ENCODE measurements around the gene SLC9B2.
A peak's percentile ranks its signal among the peaks of the same experiment; 100 is the strongest.

The SLC9B2 gene

DNA sequence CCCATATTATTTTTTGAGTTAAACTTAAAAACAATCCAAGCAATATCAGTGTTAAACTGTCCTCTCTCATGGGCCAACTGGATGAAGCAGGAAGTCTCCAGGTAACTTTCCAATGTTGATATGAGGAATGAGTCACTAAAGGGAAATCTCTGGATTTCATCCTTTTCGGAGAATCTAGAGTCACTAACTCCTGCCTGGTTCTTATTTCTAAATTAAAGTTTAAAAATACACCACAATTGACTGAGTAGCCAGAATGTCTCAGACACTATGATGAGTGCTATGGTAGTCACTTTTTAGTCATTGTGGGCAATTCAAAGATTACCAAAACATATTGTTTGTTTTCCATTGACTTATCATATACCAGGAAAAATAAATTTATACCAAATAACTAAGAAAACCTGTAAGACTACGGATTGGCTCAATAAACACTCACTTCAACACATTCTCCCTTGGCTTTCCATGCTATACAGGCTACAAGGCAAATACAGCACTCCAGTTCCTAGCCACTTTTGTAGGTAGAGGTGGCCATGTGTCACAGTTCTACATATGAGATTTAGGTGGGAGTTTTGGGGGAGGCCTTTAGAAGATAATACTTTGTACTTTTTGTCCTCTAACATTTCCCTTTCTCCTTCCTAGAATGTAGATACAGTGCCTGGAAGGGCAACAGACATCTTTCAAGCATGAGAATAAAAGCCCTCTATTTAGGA lies 8.6 kb downstream of the SLC9B2 start:
- Histone ChIP-seq H3K4me3 (no peak overlapping the region), H3K9ac (no peak overlapping the region), H3K4me2 (no peak overlapping the region), H4K20me1 (peaks cover 0 to 39% (median 13%) of the 10 kb centered on the region in 11 experiments; a peak in 7 of 22 replicates), H3K27ac (no peak overlapping the region), H3K4me1 (no peaks in the 10 kb centered on the region), H3K9me3 (replicated peaks in 1 of 11) (peaks cover 0 to 5% (median 0%) of the 10 kb centered on the region in 11 experiments; a peak in 4 of 22 replicates), H3K36me3 (peaks cover 22 to 96% (median 61%) of the 10 kb centered on the region in 11 experiments), H3K27me3 (no peaks in the 10 kb centered on the region)
- TF ChIP-seq Cebpa-rat (IDR thresholded peaks at IDR 0.05) = no peak

GRCh38 chr4:103060453-103061148 lies 16.0 kb downstream of the SLC9B2 start:
- Histone ChIP-seq H3K4me3 (no peak overlapping the region), H3K9ac (no peak overlapping the region), H3K4me1 (no peaks in the 10 kb centered on the region), H3K36me3 (peaks cover 26 to 91% (median 69%) of the 10 kb centered on the region in 11 experiments), H3K27ac (no peak overlapping the region), H3K27me3 (no peaks in the 10 kb centered on the region), H3K4me2 (no peak overlapping the region), H3K9me3 (replicated peaks in 1 of 11) (peaks cover 4 to 15% (median 10%) of the 10 kb centered on the region in 11 experiments; a peak in 18 of 22 replicates), H4K20me1 (no peaks in the 10 kb centered on the region; a peak in 1 of 22 replicates)
- TF ChIP-seq Cebpa-rat (IDR thresholded peaks at IDR 0.05) = no peak

DNA sequence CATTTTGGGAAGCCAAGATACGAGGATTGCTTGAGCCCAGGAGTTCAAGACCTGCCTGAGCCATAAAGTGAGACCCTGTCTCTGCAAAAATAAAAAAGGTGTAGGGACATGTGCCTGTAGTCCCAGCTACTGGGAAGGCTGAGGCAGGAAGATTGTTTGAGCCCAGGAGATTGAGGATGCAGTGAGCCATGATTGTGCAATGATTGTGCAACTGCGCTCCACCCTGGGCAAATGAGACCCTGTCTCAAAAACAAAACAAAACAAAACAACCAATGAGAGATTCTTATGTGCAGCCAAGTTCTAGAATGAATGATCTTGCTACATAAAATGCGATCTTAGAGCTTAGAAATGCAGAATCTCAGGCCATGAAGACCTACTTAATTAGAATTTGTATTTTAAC lies 22.5 kb downstream of the SLC9B2 start:
- Histone ChIP-seq H3K9me3 (replicated peaks in 1 of 11) (peaks cover 7 to 16% (median 10%) of the 10 kb centered on the region in 11 experiments; a peak in 17 of 22 replicates), H3K27me3 (no peaks in the 10 kb centered on the region), H3K9ac (no peak overlapping the region), H3K4me2 (0 out of 22 replicates have a peak overlapping the region, but pooled peaks of 1 of the 11 experiments have one; percentile 20), H4K20me1 (no peaks in the 10 kb centered on the region; a peak in 2 of 22 replicates), H3K4me1 (peaks cover 0 to 5% (median 0%) of the 10 kb centered on the region in 10 experiments; a peak in 3 of 20 replicates), H3K27ac (no peak overlapping the region), H3K4me3 (no peak overlapping the region), H3K36me3 (peaks cover 17 to 68% (median 53%) of the 10 kb centered on the region in 11 experiments)
- TF ChIP-seq Cebpa-rat (IDR thresholded peaks at IDR 0.05) = peak in 6 of 11 experiments; percentile 24 to 80 (median 41); a peak in 6 of 22 replicates

DNA sequence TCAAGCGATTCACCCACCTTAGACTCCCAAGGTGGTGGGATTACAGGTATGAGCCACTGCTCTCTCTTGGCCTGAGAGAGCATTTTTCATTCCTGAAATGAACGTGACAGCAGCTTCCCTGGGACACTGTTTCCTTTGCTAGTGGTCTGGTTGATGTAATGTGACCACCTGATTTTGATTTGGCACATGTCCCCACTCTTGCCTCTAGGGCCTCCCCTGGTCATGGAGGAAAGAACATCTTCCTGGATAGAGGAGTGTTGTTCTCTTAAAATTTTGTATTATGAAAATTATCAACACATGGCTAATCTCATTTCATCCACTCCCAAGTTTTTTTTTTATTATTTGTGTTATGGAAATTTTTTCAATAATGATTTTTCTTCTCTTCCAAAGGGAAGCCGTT lies 23.8 kb downstream of the SLC9B2 start:
- no peaks in the 10 kb centered on the region for H3K27me3 ChIP-seq
- no peak overlapping the region for H3K9ac ChIP-seq
- no peak overlapping the region for H3K4me3 ChIP-seq
- H3K27ac ChIP-seq = no peak overlapping the region
- no peaks in the 10 kb centered on the region; a peak in 2 of 22 replicates for H4K20me1 ChIP-seq
- peaks cover 7 to 18% (median 11%) of the 10 kb centered on the region in 11 experiments; a peak in 17 of 22 replicates for H3K9me3 ChIP-seq (replicated peaks in 1 of 11)
- peaks cover 30 to 68% (median 59%) of the 10 kb centered on the region in 11 experiments for H3K36me3 ChIP-seq
- H3K4me1 ChIP-seq = peaks cover 0 to 5% (median 0%) of the 10 kb centered on the region in 10 experiments; a peak in 3 of 20 replicates
- no peak overlapping the region for H3K4me2 ChIP-seq
- TF ChIP-seq Cebpa-rat (IDR thresholded peaks at IDR 0.05) = no peak

GRCh38 chr4:103052145-103052544 lies 24.4 kb downstream of the SLC9B2 start:
- H3K9ac ChIP-seq = no peak overlapping the region
- no peak for TF ChIP-seq Cebpa-rat (IDR thresholded peaks at IDR 0.05)
- no peaks in the 10 kb centered on the region for H3K27me3 ChIP-seq
- H3K36me3 ChIP-seq = peaks cover 32 to 65% (median 55%) of the 10 kb centered on the region in 11 experiments
- peaks cover 0 to 5% (median 0%) of the 10 kb centered on the region in 10 experiments; a peak in 3 of 20 replicates for H3K4me1 ChIP-seq
- peaks cover 7 to 20% (median 11%) of the 10 kb centered on the region in 11 experiments; a peak in 17 of 22 replicates for H3K9me3 ChIP-seq (replicated peaks in 1 of 11)
- no peaks in the 10 kb centered on the region; a peak in 2 of 22 replicates for H4K20me1 ChIP-seq
- no peak overlapping the region for H3K4me2 ChIP-seq
- no peak overlapping the region for H3K4me3 ChIP-seq
- H3K27ac ChIP-seq = no peak overlapping the region

GRCh38 chr4:103050736-103051436 lies 25.7 kb downstream of the SLC9B2 start:
- Histone ChIP-seq H3K9ac (no peak overlapping the region), H3K9me3 (replicated peaks in 1 of 11) (peaks cover 3 to 11% (median 5%) of the 10 kb centered on the region in 11 experiments; a peak in 17 of 22 replicates), H4K20me1 (no peaks in the 10 kb centered on the region; a peak in 2 of 22 replicates), H3K27ac (no peak overlapping the region), H3K4me1 (peaks cover 0 to 5% (median 0%) of the 10 kb centered on the region in 10 experiments; a peak in 3 of 20 replicates), H3K27me3 (no peaks in the 10 kb centered on the region), H3K36me3 (peaks cover 27 to 66% (median 56%) of the 10 kb centered on the region in 11 experiments), H3K4me3 (no peak overlapping the region), H3K4me2 (no peak overlapping the region)
- TF ChIP-seq Cebpa-rat (IDR thresholded peaks at IDR 0.05) = no peak

DNA sequence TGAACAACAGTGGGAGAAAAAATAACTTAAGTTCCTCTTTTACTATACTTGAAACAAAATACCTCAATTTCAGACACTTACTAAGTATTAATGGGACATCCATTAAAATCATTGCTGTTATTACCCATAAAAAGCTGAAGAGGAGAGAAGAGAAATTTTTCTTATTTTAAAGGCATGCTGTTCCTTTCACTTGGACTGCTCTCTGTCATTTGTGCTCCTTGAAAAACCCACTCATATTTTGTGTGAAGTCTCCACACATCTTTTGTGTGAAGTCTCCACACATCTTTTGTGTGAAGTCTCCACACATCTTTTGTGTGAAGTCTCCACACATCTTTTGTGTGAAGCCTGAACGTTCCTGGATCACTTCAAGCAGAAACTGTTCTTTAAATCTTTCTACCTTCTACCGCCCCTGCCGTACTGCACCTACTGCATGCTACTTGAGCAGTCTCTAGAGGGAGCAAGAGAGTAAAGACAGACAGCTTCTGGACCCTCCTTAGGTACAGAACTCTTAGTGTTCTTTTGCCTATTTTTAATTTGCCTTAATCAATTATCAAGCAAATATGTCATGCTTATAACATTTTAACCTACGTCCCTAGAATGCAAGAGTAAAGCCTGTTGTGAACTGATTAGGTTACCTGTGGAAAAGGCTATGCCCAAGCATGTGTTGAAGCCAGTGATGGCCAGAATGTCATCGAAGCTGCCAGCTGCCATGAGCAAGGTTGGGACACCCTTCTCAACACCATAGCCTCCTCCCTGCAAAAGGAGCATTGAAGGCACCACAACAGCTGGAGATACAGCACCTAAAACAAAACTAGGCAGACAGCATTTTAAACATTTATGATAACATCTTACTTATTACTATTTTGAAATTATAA lies 29.9 kb downstream of the SLC9B2 start:
- no peak overlapping the region for H3K9ac ChIP-seq
- no peak overlapping the region for H3K27ac ChIP-seq
- no peaks in the 10 kb centered on the region for H3K4me1 ChIP-seq
- no peaks in the 10 kb centered on the region for H3K27me3 ChIP-seq
- H3K9me3 ChIP-seq (replicated peaks in 1 of 11) = peaks cover 0 to 7% (median 0%) of the 10 kb centered on the region in 11 experiments; a peak in 2 of 22 replicates
- no peak overlapping the region for H3K4me3 ChIP-seq
- no peak overlapping the region for H3K4me2 ChIP-seq
- H4K20me1 ChIP-seq = no peaks in the 10 kb centered on the region; a peak in 1 of 22 replicates
- TF ChIP-seq Cebpa-rat (IDR thresholded peaks at IDR 0.05) = no peak
- peaks cover 45 to 87% (median 67%) of the 10 kb centered on the region in 11 experiments for H3K36me3 ChIP-seq

DNA sequence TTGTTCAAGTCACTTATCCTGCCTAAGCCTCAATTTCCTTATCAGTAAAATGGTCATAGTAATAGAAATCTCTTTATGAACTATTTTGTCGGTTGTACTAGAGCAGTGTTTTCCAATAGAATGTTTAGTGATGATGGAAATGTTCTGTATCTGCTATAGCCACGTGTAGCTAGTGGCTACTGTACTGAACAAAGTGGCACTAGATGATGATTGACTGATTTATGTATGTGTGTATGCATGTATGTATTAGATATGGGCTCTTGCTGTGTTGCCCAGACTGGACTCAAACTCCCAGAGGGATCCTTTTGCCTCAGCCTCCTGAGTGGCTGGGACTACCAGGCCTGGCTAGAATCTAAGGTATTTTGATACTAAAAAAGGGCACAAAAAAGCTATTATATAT lies 32.4 kb downstream of the SLC9B2 start:
- Histone ChIP-seq H3K9ac (no peak overlapping the region), H3K4me1 (no peaks in the 10 kb centered on the region), H3K27me3 (no peaks in the 10 kb centered on the region), H4K20me1 (no peaks in the 10 kb centered on the region), H3K9me3 (replicated peaks in 1 of 11) (peaks cover 0 to 7% (median 0%) of the 10 kb centered on the region in 11 experiments; a peak in 2 of 22 replicates), H3K4me2 (no peak overlapping the region), H3K36me3 (peaks cover 35 to 77% (median 61%) of the 10 kb centered on the region in 11 experiments), H3K4me3 (no peak overlapping the region), H3K27ac (no peak overlapping the region)
- TF ChIP-seq Cebpa-rat (IDR thresholded peaks at IDR 0.05) = no peak
